ENCODE data around the gene RAB3GAP2.

GRCh38 chr1:220219136-220219442 lies 53.2 kb downstream of the RAB3GAP2 start:
- TF ChIP-seq CTCF (IDR thresholded peaks at IDR 0.05) (no peak), POLR2A (IDR thresholded peaks at IDR 0.05) (no peak), POLR2AphosphoS5 (IDR thresholded peaks at IDR 0.05) (no peak)

Data from gastroesophageal sphincter (tissue), 3 donors.